Loucy (cell line): Measurements from ENCODE around the gene TOR4A.

Source experiments
- CTCF ChIP-seq: fragments of 200-600 bp; sonication (generic); conservative IDR thresholded peaks from 2 replicates; pipeline ENCODE4 v1.5.1; 2014; ENCODE audit warnings: mild to moderate bottlenecking, antibody characterized with exemption, low read length
- EZH2phosphoT487 ChIP-seq: fragments of 200-600 bp; IDR thresholded peaks from 2 replicates; pipeline ENCODE4 v1.6.1; 2018; ENCODE audit warnings: antibody characterized with exemption, mild to moderate bottlenecking, moderate library complexity, borderline replicate concordance

GRCh38 chr9:137308057-137308619 lies 30.6 kb downstream of the TOR4A start:
- TF ChIP-seq CTCF (no peak), EZH2phosphoT487 (no peak)
